GM12874 (cell line): ENCODE measurements around the gene SUN3.

ENCODE experiments used
- CTCF ChIP-seq: IDR thresholded peaks from 2 replicates; pipeline ENCODE4 v1.5.1; 2011; ENCODE audit warnings: low read depth, mild to moderate bottlenecking, control low read depth, low read length, moderate library complexity; ENCODE audit not compliant: insufficient read depth

SUN3 gene

GRCh38 chr7:47948141-47948790 lies 80.6 kb downstream of the SUN3 start, which contains the start of gene PKD1L1:
Gene PKD1L1, minus strand, starts transcription at chr7:47948466. Its CDS starts 26 bp downstream, at chr7:47948440.
- no peak for TF ChIP-seq CTCF

GRCh38 chr7:47947355-47947749 lies 81.6 kb downstream of the SUN3 start:
- no peak for TF ChIP-seq CTCF

GRCh38 chr7:47946581-47947354 lies 82.1 kb downstream of the SUN3 start:
- no peak for TF ChIP-seq CTCF

- TF ChIP-seq CTCF: peak; percentile 55
These were observed 83.5 kb downstream of the SUN3 start for GRCh38 chr7:47945261-47946015.

GRCh38 chr7:47944536-47945260 lies 84.2 kb downstream of the SUN3 start:
- no peak for TF ChIP-seq CTCF

- no peak for TF ChIP-seq CTCF
These were observed 85.0 kb downstream of the SUN3 start for GRCh38 chr7:47943676-47944474.
